Hematopoietic multipotent progenitor cell (in vitro differentiated cells): ENCODE data around the gene CIDEC. TPM values are rescaled to one million over a fixed set of nuclear protein-coding genes. Genes with fewer than 3 reads are reported as not detected.
A peak's percentile ranks its signal among the peaks of the same experiment; 100 is the strongest.
"Not testable (repeated sequence)": the region's sequence is repeated elsewhere in the genome, so short reads cannot be mapped to it uniquely, and the experiment has no call there.

ENCODE experiments used
- DNase-seq, 3 donors: peaks; one replicate each; pipeline ENCODE4 v3.0.0-alpha.2; 2011 to 2015; ENCODE audit warnings: low read depth in 2 of 3, low spot score in 2 of 3
- total RNA-seq: library from RNA; depleted of rRNA; stranded (reverse); fragments of >200 nt; gene quantifications from one replicate; pipeline ENCODE4 v1.2.3, GENCODE V29; 2012

CIDEC gene
- total RNA-seq, 1 donor, result under 0.01 TPM

- no peak for DNase-seq
Measured at GRCh38 chr3:9902372-9903237, 22.6 kb upstream of the CIDEC start, which contains the start of gene IL17RE. Gene IL17RE, plus strand, starts transcription at chr3:9902848. Its CDS starts 85 bp downstream, at chr3:9902933.

- peak in 2 of 3 donors; percentile 53 to 58 for DNase-seq
Measured at GRCh38 chr3:9901967-9902366, 21.9 kb upstream of the CIDEC start.

GRCh38 chr3:9900965-9901415 lies 20.9 kb upstream of the CIDEC start:
- DNase-seq, result not testable (repeated sequence)

- no peak for DNase-seq
Measured at GRCh38 chr3:9899289-9899791, 19.3 kb upstream of the CIDEC start.

- no peak for DNase-seq
Measured at GRCh38 chr3:9898467-9899241, 18.6 kb upstream of the CIDEC start.

GRCh38 chr3:9897408-9898372 lies 17.6 kb upstream of the CIDEC start:
- DNase-seq, result no peak

GRCh38 chr3:9896755-9897407 lies 16.8 kb upstream of the CIDEC start:
- not testable (repeated sequence) for DNase-seq

GRCh38 chr3:9895715-9896114 lies 15.7 kb upstream of the CIDEC start:
- DNase-seq, result not testable (repeated sequence)

- DNase-seq, result no peak
Measured at GRCh38 chr3:9893739-9894138, 13.7 kb upstream of the CIDEC start.

GRCh38 chr3:9891072-9891622 lies 11.1 kb upstream of the CIDEC start:
- no peak for DNase-seq

- peak; percentile 86 to 92 (median 89) for DNase-seq
Measured at GRCh38 chr3:9890249-9891071, 10.4 kb upstream of the CIDEC start, which contains the start of gene JAGN1. Gene JAGN1, plus strand, starts transcription at chr3:9890610. Its CDS starts 113 bp downstream, at chr3:9890723.

GRCh38 chr3:9889405-9889804 lies 9.4 kb upstream of the CIDEC start:
- no peak for DNase-seq

GRCh38 chr3:9888540-9888939 lies 8.5 kb upstream of the CIDEC start:
- no peak for DNase-seq

- no peak for DNase-seq
Measured at GRCh38 chr3:9887480-9887879, 7.4 kb upstream of the CIDEC start.

- no peak for DNase-seq
Measured at GRCh38 chr3:9886328-9886727, 6.3 kb upstream of the CIDEC start.

- no peak for DNase-seq
Measured at GRCh38 chr3:9884555-9885165, 4.6 kb upstream of the CIDEC start.

GRCh38 chr3:9883706-9884554 lies 3.9 kb upstream of the CIDEC start:
- DNase-seq, result no peak
